GM19397 (cell line): ENCODE results near the gene CSRP1.

Experiments
- ATAC-seq: cut with Tn5 transposase; IDR thresholded peaks from one replicate; pipeline ENCODE4 v1.9.1; 2021; ENCODE audit warnings: mild to moderate bottlenecking, moderate library complexity; ENCODE audit not compliant: unreplicated experiment

The CSRP1 gene

DNA sequence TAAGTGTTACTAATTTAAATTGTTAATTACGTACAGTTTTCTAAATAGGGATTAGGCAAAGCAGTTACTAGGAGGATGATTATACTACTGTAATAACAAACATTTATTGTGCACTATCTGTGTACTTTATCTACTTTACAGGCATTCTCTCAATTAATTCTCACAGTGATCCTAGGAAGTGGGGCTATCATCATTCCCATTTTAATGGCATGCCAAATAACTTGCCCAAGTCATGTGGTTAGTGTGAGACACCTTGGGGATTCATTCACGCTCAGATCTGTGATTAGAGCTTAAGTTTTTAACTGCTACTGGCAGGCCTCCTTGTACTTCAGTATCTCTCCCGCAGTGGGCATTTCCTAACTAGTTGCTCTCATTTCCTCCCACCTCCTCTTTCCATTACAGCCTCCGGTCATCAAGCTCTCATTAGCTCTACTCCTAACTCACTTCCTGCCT, 49.4 kb downstream of the CSRP1 start:
- ATAC-seq = no peak

- ATAC-seq = no peak
Measured at GRCh38 chr1:201456499-201457309, 50.2 kb downstream of the CSRP1 start.

DNA sequence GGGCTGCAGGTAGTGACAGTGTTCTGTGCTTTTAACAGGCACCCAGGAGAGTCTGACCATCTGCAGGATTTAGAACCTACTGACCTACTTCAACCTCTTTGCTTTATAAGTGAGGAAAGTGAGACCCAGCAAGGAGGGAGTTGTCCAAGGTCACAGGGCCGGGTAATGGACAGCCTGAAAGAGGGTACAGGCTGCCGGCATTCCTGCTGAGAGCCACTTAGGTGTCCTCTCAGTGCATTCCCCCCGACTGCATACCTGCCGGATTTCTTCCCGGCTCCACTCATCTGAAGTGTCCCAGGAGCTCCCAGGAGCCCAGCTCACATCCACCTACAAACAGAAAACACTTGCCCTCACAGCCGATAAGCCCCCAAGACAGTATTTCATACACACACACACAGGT, 51.8 kb downstream of the CSRP1 start:
- ATAC-seq = no peak

DNA sequence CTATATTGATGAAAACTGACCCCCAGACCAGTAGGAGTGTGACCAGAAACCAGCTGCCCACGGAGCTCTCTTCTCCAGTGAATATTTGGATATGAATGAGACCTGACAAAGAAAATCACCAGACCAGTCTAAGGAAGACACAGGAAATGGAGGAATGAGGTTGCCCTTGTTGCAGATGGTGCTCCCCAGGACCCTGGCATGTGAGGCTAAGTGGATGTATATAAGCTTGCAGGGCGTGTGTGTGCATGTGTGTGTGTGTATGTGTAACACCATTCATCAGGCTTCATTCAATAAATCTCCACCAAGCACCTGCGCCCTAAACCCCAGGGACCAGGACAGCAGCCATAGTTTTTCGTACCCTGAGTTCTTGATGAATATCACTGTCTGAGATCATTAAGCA, 52.3 kb downstream of the CSRP1 start:
- ATAC-seq = no peak

DNA sequence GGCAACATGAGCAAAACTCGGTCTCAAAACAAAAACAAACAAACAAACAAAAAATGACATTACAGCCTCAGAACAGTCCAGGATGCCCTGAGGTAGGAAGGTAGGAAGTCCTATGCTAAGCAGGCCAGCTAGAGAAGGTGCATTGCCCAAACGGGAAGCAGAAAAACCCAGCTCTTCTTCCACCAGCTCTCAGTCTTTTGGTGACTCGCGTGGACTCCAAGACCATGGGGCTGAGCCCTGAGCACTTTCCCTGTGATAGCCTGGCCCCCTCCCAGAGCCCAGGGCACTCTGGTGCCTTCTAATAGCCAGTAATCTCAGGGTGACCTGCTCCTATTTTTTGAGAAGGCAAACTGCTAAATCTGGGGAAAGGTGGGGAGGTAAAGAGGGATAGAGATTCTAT, 54.1 kb downstream of the CSRP1 start:
- no peak for ATAC-seq

- ATAC-seq = no peak
Measured at GRCh38 chr1:201450721-201451291, 56.1 kb downstream of the CSRP1 start.

- no peak for ATAC-seq
Measured at GRCh38 chr1:201448990-201449389, 57.9 kb downstream of the CSRP1 start.

- ATAC-seq = peak; percentile 86
Measured at GRCh38 chr1:201447903-201448871, 58.7 kb downstream of the CSRP1 start.

- ATAC-seq = no peak
Measured at GRCh38 chr1:201445310-201445709, 61.6 kb downstream of the CSRP1 start.

DNA sequence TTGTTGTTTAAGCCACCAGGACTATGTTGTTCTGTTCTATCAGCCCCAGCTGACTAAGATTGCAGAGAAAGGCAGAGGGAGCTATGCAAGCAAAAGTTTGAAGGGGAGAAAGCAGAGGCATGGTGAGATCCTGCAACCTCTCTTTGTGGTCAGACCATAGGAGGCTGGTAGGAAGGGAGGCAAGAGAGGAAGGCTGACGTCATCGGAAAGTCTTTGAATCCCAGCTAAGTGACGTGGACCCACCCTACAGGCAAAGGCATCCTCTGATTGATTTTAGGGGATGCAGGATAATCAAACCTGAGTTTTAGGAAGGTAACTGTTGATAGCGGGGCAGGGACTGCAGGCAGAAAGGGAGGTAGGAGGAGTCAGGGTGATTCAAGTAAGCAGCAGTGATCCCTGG, 62.1 kb downstream of the CSRP1 start:
- ATAC-seq = no peak

DNA sequence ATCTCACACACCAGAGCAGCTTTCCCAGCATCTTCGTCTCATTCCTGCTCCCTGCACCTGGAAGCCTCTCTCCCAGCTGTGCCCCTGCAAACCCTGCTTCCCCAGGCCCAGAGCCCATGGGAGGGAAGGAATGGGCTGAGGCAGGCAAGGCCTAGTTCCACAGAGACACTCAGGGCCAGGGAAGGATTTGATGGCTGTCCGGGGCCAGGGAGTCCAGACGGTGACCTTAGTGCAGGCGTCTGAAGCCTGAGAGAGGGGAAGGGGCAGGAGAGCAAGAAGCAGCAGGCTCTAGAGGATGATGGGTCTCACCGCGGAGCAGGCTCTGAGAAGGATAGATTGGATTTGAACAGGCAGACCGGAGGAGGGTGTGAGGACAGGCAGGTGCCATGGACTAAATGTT, 63.2 kb downstream of the CSRP1 start:
- no peak for ATAC-seq

- no peak for ATAC-seq
Measured at GRCh38 chr1:201436969-201437368, 70.0 kb downstream of the CSRP1 start.

- no peak for ATAC-seq
Measured at GRCh38 chr1:201436393-201436792, 70.5 kb downstream of the CSRP1 start.

- ATAC-seq = no peak
Measured at GRCh38 chr1:201434266-201434665, 72.7 kb downstream of the CSRP1 start.

GRCh38 chr1:201433609-201434008, 73.3 kb downstream of the CSRP1 start:
- no peak for ATAC-seq
